ENCODE results near the gene FASN. TPM values are rescaled to one million over a fixed set of nuclear protein-coding genes. Genes with fewer than 3 reads are reported as not detected.

Gene FASN
- polyA plus RNA-seq, 1 donor from 2014 or later, result 26.4 TPM

DNA sequence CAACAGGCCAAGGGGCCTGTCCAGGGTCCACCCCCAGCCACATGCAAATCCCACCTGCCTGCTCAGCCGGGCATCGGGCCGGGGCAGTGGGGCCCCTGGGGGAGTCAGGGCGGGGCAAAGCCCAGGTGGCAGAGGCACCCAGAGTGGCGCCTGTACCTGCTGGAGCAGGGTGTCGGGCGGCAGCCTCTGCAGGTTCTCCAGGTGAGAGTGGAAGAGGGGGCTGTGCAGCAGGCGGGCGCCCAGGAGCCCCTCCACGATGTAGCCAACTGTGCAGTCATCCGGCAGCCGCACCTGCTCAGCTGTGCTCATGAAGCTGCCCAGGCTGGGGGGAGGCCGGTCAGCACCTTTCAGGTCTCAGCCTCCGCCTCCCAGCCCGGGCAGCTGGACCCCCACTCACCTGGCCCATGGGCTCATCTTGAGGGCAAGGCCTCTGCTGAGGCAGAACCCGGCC is 48.5 kb downstream of the FASN start:
- H3K79me2 ChIP-seq (replicated peaks; ENCODE audit: insufficient read depth, low read length), result peaks cover 10% of the 10 kb centered on the region
- no peak overlapping the region for H2AFZ ChIP-seq (ENCODE audit: low read depth, low read length)
- H3K4me3 ChIP-seq (ENCODE audit: low read length), result no peak overlapping the region
- no peak overlapping the region for H3K27ac ChIP-seq (ENCODE audit: low read length)
- H3K4me2 ChIP-seq (ENCODE audit: low read length), result no peak overlapping the region
- TF ChIP-seq, protein P1, sequence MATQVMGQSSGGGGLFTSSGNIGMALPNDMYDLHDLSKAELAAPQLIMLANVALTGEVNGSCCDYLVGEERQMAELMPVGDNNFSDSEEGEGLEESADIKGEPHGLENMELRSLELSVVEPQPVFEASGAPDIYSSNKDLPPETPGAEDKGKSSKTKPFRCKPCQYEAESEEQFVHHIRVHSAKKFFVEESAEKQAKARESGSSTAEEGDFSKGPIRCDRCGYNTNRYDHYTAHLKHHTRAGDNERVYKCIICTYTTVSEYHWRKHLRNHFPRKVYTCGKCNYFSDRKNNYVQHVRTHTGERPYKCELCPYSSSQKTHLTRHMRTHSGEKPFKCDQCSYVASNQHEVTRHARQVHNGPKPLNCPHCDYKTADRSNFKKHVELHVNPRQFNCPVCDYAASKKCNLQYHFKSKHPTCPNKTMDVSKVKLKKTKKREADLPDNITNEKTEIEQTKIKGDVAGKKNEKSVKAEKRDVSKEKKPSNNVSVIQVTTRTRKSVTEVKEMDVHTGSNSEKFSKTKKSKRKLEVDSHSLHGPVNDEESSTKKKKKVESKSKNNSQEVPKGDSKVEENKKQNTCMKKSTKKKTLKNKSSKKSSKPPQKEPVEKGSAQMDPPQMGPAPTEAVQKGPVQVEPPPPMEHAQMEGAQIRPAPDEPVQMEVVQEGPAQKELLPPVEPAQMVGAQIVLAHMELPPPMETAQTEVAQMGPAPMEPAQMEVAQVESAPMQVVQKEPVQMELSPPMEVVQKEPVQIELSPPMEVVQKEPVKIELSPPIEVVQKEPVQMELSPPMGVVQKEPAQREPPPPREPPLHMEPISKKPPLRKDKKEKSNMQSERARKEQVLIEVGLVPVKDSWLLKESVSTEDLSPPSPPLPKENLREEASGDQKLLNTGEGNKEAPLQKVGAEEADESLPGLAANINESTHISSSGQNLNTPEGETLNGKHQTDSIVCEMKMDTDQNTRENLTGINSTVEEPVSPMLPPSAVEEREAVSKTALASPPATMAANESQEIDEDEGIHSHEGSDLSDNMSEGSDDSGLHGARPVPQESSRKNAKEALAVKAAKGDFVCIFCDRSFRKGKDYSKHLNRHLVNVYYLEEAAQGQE (IDR thresholded peaks at IDR 0.05; ENCODE audit: borderline replicate concordance), result no peak
- TF ChIP-seq RAD21 (conservative IDR thresholded peaks at IDR 0.05) (no peak), EP300 (conservative IDR thresholded peaks at IDR 0.05; ENCODE audit: poor library complexity, severe bottlenecking) (no peak), MXI1 (conservative IDR thresholded peaks at IDR 0.05; ENCODE audit: poor library complexity, severe bottlenecking) (no peak), EZH2 (IDR thresholded peaks at IDR 0.05; ENCODE audit: borderline replicate concordance, insufficient read depth, low read length, poor library complexity, severe bottlenecking) (no peak), POLR2AphosphoS5 (IDR thresholded peaks at IDR 0.05) (no peak), TAF1 (IDR thresholded peaks at IDR 0.05; ENCODE audit: low read depth) (no peak), SMC3 (conservative IDR thresholded peaks at IDR 0.05; ENCODE audit: poor library complexity) (no peak)
- TF ChIP-seq, protein P2, sequence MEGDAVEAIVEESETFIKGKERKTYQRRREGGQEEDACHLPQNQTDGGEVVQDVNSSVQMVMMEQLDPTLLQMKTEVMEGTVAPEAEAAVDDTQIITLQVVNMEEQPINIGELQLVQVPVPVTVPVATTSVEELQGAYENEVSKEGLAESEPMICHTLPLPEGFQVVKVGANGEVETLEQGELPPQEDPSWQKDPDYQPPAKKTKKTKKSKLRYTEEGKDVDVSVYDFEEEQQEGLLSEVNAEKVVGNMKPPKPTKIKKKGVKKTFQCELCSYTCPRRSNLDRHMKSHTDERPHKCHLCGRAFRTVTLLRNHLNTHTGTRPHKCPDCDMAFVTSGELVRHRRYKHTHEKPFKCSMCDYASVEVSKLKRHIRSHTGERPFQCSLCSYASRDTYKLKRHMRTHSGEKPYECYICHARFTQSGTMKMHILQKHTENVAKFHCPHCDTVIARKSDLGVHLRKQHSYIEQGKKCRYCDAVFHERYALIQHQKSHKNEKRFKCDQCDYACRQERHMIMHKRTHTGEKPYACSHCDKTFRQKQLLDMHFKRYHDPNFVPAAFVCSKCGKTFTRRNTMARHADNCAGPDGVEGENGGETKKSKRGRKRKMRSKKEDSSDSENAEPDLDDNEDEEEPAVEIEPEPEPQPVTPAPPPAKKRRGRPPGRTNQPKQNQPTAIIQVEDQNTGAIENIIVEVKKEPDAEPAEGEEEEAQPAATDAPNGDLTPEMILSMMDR (IDR thresholded peaks at IDR 0.05; ENCODE audit: poor library complexity, severe bottlenecking), result no peak
- no peak overlapping the region for H3K9ac ChIP-seq (ENCODE audit: low read length)
- no peaks in the 10 kb centered on the region for H3K36me3 ChIP-seq (ENCODE audit: insufficient read depth, low read length)
- no peaks in the 10 kb centered on the region for H3K9me3 ChIP-seq (ENCODE audit: low read length)
- H4K20me1 ChIP-seq (ENCODE audit: insufficient read depth), result no peaks in the 10 kb centered on the region
- no peaks in the 10 kb centered on the region for H3F3A ChIP-seq (ENCODE audit: insufficient read depth, low read length, poor library complexity, severe bottlenecking)
- no peaks in the 10 kb centered on the region for H3K9me2 ChIP-seq (ENCODE audit: insufficient read depth, low read length)
- no peaks in the 10 kb centered on the region for H3K27me3 ChIP-seq (ENCODE audit: insufficient read depth, low read depth, low read length)

DNA sequence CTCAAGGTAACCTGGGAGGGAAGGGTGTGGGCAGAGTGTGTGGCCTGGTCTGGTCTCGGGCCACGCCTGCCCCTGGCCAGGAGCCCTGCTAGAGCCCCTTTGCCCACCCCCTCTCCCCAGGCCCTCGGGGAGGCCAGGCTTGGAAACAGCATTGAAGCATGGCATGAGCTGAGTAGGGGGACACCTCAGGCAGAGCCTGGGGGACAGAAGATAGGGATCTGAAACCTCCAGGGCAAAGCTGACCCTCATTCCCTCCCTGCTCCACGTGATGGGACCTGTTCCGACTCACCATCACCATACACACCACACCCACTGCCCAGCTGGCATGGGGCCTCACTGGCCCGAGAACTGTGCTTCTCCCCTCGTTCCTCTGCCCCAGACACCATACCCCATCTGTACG is 48.9 kb downstream of the FASN start:
- Histone ChIP-seq H3K9me2 (ENCODE audit: insufficient read depth, low read length) (no peaks in the 10 kb centered on the region), H2AFZ (ENCODE audit: low read depth, low read length) (no peak overlapping the region), H3K27me3 (ENCODE audit: insufficient read depth, low read depth, low read length) (no peaks in the 10 kb centered on the region), H3K9ac (ENCODE audit: low read length) (no peak overlapping the region), H3F3A (ENCODE audit: insufficient read depth, low read length, poor library complexity, severe bottlenecking) (no peaks in the 10 kb centered on the region), H4K20me1 (ENCODE audit: insufficient read depth) (no peaks in the 10 kb centered on the region), H3K79me2 (replicated peaks; ENCODE audit: insufficient read depth, low read length) (peaks cover 10% of the 10 kb centered on the region), H3K4me2 (ENCODE audit: low read length) (no peak overlapping the region), H3K27ac (ENCODE audit: low read length) (no peak overlapping the region), H3K36me3 (ENCODE audit: insufficient read depth, low read length) (no peaks in the 10 kb centered on the region), H3K9me3 (ENCODE audit: low read length) (no peaks in the 10 kb centered on the region), H3K4me3 (ENCODE audit: low read length) (no peak overlapping the region)
- TF ChIP-seq POLR2AphosphoS5 (IDR thresholded peaks at IDR 0.05), result no peak
- TF ChIP-seq, protein P2 (IDR thresholded peaks at IDR 0.05; ENCODE audit: poor library complexity, severe bottlenecking), result no peak
- TF ChIP-seq SMC3 (conservative IDR thresholded peaks at IDR 0.05; ENCODE audit: poor library complexity), result no peak
- no peak for TF ChIP-seq EZH2 (IDR thresholded peaks at IDR 0.05; ENCODE audit: borderline replicate concordance, insufficient read depth, low read length, poor library complexity, severe bottlenecking)
- TF ChIP-seq RAD21 (conservative IDR thresholded peaks at IDR 0.05), result no peak
- TF ChIP-seq EP300 (conservative IDR thresholded peaks at IDR 0.05; ENCODE audit: poor library complexity, severe bottlenecking), result no peak
- no peak for TF ChIP-seq TAF1 (IDR thresholded peaks at IDR 0.05; ENCODE audit: low read depth)
- TF ChIP-seq, protein P1 (IDR thresholded peaks at IDR 0.05; ENCODE audit: borderline replicate concordance), result no peak
- no peak for TF ChIP-seq MXI1 (conservative IDR thresholded peaks at IDR 0.05; ENCODE audit: poor library complexity, severe bottlenecking)
